ENCODE results near the gene EFCAB6.

- TF ChIP-seq CTCF (IDR thresholded peaks at IDR 0.05) (no peak), POLR2A (IDR thresholded peaks at IDR 0.05) (no peak), EP300 (IDR thresholded peaks at IDR 0.05) (no peak), POLR2AphosphoS5 (IDR thresholded peaks at IDR 0.05) (no peak)
Measured at GRCh38 chr22:43516386-43516785, 295.7 kb downstream of the EFCAB6 start.
